Right lobe of liver (tissue), 6 donors: ENCODE measurements around the gene SOWAHA. TPM values are rescaled to one million over a fixed set of nuclear protein-coding genes. Genes with fewer than 3 reads are reported as not detected.

Experiments used
- ATAC-seq, 4 donors: fragments of 200-7000 bp; cut with Tn5 transposase; one replicate each; pipeline ENCODE4 v1.9.1; 2020; ENCODE audit warnings: mild to moderate bottlenecking in 4 of 4, moderate library complexity in 4 of 4
- DNase-seq, 3 donors: peaks; one replicate each; pipeline ENCODE4 v3.0.0-alpha.2; 2020
- H3K27ac ChIP-seq, 3 donors: fragments of 200-600 bp; one replicate each; pipeline ENCODE4 v1.8.0; 2022
- H3K27me3 ChIP-seq, 2 donors: fragments of 200-600 bp; one replicate each; pipeline ENCODE4 v1.8.0; 2022
- H3K36me3 ChIP-seq, 4 donors: fragments of 200-600 bp; sonication (generic) in 1 of 4; one replicate each; pipeline versions ENCODE4 v1.5.1 to v1.8.0; 2017 to 2022; ENCODE audit warnings: control low read depth in 1 of 4
- H3K4me1 ChIP-seq, 4 donors: fragments of 200-600 bp; sonication (generic) in 1 of 4; one replicate each; pipeline versions ENCODE4 v1.5.1 to v1.8.0; 2017 to 2022; ENCODE audit warnings: control low read depth in 1 of 4
- H3K4me3 ChIP-seq, 3 donors: fragments of 200-600 bp; one replicate each; pipeline ENCODE4 v1.8.0; 2022
- H3K9me3 ChIP-seq, 4 donors: fragments of 200-600 bp; sonication (generic) in 1 of 4; one replicate each; pipeline versions ENCODE4 v1.5.1 to v1.8.0; 2017 to 2022; ENCODE audit warnings: control low read depth in 1 of 4
- POLR2A ChIP-seq: fragments of 450-650 bp; IDR thresholded peaks from one replicate; pipeline ENCODE4 v1.6.1; 2017; ENCODE audit warnings: antibody characterized with exemption, mild to moderate bottlenecking
- WGBS: methylation state at CpG from one replicate; pipeline ENCODE4 v1.1.6; 2018; ENCODE audit warnings: low coverage, low lambda C conversion rate; ENCODE audit not compliant: insufficient coverage; ENCODE audit errors: missing lambda C conversion rate; 5-methylcytosine and 5-hydroxymethylcytosine counted together
- intact Hi-C, 2 donors: fragments of 100-400 bp; cut with DNase I; formaldehyde crosslinking; loops; one replicate each; pipeline versions ENCODE4 v1.11.2 to v1.14.1; 2022
- total RNA-seq, 6 experiments: library from RNA; depleted of rRNA in 2 of 6; stranded (reverse); fragments of >200 nt in 2 of 6; fragmentation: NEBNext Ultra II Directional in 3 of 6; extraction: Animal tissue kit (Norgen Biotek cat#: 25700) in 3 of 6; gene quantifications; one replicate each; pipeline versions ENCODE4 v1.1.0 to v1.2.4, GENCODE V29; 2016 to 2023
- TF ChIP-seq, protein P1 (sequence below), 4 donors: fragments of 200-600 bp in 3 of 4; fragments of 450-650 bp in 1 of 4; IDR thresholded peaks; one replicate each; pipeline versions ENCODE4 v1.5.1 to v1.8.0; 2016 to 2022; ENCODE audit warnings: antibody characterized with exemption in 4 of 4, mild to moderate bottlenecking in 2 of 4
- donor health status: DM: no; HTN: yes; CAD: no.
- donor health status: DM: no; HTN: no; CAD: no.
- donor health status: DM: no; HTN: no; CAD: no.
- donor health status: DM: no; HTN: yes; CAD: no.
- donor health status: DM: no; HTN: yes; CAD: no.

The SOWAHA gene
- total RNA-seq, 6 experiments from 2014 or later, result 0.95 to 4.7 (median 1.4) TPM

DNA sequence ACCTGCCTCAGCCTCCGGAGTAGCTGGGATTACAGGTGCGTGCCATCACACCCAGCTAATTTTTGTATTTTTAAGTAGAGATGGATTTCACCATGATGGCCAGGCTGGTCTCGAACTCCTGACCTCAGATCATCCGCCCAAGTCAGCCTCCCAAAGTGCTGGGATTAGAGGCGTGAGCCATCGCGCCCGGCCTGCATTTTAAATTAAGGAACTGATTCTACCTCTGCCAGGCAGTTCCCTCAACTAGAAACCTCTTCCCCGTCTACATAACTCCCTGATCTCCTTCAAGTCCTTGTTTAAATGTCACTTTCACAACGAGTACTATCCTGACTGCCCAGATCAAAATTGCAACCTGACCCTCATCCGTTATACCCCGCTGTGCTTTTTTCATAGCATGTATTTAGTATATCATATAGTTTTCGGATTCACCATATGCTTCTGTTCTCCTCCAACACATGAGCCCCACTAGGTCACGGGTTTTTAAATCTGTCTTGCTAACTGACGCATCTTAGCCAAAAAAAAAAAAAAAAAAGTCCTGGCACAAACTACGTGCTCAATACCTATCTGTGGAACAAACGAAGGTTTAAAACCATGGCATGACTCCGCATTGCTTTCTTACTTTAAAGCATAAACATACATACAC, 858 bp upstream of the SOWAHA start:
- Histone ChIP-seq H3K36me3 (no peaks in the 10 kb centered on the region), H3K27me3 (no peaks in the 10 kb centered on the region), H3K4me1 (peaks cover 0 to 22% (median 3%) of the 10 kb centered on the region in 4 donors), H3K27ac (no peak overlapping the region), H3K4me3 (no peak overlapping the region), H3K9me3 (no peaks in the 10 kb centered on the region)
- WGBS, result 48% methylated on average over 11 of the region's 18 CpGs
- intact Hi-C loops, result loop anchor here in 1 of 2 donors (10.0 kb wide), 1 partner anchor 57 kb away; no protein-coding TSS in a partner anchor
- ATAC-seq (no peak), DNase-seq (no peak)
- TF ChIP-seq, protein P1, sequence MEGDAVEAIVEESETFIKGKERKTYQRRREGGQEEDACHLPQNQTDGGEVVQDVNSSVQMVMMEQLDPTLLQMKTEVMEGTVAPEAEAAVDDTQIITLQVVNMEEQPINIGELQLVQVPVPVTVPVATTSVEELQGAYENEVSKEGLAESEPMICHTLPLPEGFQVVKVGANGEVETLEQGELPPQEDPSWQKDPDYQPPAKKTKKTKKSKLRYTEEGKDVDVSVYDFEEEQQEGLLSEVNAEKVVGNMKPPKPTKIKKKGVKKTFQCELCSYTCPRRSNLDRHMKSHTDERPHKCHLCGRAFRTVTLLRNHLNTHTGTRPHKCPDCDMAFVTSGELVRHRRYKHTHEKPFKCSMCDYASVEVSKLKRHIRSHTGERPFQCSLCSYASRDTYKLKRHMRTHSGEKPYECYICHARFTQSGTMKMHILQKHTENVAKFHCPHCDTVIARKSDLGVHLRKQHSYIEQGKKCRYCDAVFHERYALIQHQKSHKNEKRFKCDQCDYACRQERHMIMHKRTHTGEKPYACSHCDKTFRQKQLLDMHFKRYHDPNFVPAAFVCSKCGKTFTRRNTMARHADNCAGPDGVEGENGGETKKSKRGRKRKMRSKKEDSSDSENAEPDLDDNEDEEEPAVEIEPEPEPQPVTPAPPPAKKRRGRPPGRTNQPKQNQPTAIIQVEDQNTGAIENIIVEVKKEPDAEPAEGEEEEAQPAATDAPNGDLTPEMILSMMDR (IDR thresholded peaks at IDR 0.05), result no peak
- no peak for TF ChIP-seq POLR2A

DNA sequence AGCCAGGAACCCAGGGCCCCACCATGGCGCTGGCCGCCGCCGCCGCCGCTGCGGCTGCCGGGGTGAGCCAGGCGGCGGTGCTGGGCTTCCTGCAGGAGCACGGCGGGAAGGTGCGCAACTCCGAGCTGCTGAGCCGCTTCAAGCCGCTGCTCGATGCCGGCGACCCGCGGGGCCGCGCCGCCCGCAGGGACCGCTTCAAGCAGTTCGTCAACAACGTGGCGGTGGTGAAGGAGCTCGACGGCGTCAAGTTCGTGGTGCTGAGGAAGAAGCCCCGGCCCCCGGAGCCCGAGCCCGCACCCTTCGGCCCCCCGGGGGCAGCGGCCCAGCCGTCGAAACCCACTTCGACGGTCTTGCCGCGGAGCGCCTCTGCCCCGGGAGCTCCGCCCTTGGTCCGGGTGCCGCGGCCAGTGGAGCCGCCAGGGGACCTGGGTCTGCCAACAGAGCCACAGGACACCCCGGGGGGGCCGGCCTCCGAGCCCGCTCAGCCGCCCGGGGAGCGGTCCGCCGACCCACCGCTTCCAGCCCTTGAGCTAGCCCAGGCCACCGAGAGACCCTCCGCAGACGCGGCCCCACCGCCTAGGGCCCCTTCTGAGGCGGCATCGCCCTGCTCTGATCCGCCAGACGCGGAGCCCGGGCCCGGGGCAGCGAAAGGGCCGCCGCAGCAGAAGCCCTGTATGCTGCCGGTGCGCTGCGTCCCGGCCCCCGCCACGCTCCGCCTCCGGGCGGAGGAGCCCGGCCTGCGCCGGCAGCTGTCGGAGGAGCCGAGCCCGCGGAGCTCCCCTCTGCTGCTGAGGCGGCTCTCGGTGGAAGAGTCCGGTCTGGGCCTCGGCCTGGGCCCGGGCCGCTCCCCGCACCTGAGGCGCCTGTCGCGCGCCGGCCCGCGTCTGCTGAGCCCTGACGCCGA, 749 bp downstream of the SOWAHA start:
- Histone ChIP-seq H3K4me1 (peaks cover 0 to 8% (median 0%) of the 10 kb centered on the region in 4 donors), H3K27me3 (no peaks in the 10 kb centered on the region), H3K4me3 (peak overlapping the region in 2 of 3 donors; percentile 47 to 56), H3K36me3 (no peaks in the 10 kb centered on the region), H3K27ac (no peak overlapping the region), H3K9me3 (no peaks in the 10 kb centered on the region)
- peak; percentile 45 to 67 (median 50) for ATAC-seq
- 0% methylated on average over 2 of the region's 110 CpGs for WGBS
- intact Hi-C loops, result loop anchor here in 1 of 2 donors (10.0 kb wide), 1 partner anchor 59 kb away; no protein-coding TSS in a partner anchor
- TF ChIP-seq POLR2A, result no peak
- TF ChIP-seq, protein P1 (IDR thresholded peaks at IDR 0.05), result no peak
- peak in 1 of 3 donors; percentile 34 for DNase-seq

DNA sequence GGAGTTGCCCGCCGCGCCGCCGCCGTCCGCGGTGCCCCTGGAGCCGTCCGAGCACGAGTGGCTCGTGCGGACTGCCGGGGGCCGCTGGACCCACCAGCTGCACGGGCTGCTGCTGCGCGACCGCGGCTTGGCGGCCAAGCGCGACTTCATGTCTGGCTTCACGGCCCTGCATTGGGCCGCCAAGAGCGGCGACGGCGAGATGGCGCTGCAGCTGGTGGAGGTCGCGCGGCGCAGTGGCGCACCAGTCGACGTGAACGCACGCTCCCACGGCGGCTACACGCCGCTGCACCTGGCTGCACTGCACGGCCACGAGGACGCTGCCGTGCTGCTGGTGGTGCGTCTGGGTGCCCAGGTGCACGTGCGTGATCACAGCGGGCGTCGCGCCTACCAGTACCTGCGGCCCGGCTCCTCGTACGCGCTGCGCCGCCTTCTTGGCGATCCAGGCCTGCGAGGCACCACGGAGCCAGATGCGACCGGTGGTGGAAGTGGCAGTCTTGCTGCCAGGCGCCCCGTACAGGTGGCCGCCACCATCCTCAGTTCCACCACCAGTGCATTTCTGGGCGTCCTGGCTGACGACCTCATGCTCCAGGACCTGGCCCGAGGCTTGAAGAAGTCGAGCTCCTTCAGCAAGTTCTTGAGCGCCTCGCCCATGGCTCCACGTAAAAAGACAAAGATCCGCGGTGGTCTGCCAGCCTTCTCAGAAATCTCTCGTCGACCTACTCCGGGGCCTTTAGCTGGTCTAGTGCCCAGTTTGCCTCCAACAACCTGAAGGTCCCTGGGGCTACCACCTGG, 1.6 kb downstream of the SOWAHA start:
- intact Hi-C loops, result loop anchor here in 1 of 2 donors (10.0 kb wide), 1 partner anchor 60 kb away; no protein-coding TSS in a partner anchor
- no peak for TF ChIP-seq POLR2A
- TF ChIP-seq, protein P1 (IDR thresholded peaks at IDR 0.05), result no peak
- Histone ChIP-seq H3K4me3 (no peak overlapping the region), H3K27ac (no peak overlapping the region), H3K9me3 (no peaks in the 10 kb centered on the region), H3K4me1 (peaks cover 0 to 7% (median 0%) of the 10 kb centered on the region in 4 donors), H3K36me3 (no peaks in the 10 kb centered on the region), H3K27me3 (no peaks in the 10 kb centered on the region)
- no peak for ATAC-seq
- DNase-seq, result no peak
- WGBS, result 91% methylated on average over 7 of the region's 81 CpGs

DNA sequence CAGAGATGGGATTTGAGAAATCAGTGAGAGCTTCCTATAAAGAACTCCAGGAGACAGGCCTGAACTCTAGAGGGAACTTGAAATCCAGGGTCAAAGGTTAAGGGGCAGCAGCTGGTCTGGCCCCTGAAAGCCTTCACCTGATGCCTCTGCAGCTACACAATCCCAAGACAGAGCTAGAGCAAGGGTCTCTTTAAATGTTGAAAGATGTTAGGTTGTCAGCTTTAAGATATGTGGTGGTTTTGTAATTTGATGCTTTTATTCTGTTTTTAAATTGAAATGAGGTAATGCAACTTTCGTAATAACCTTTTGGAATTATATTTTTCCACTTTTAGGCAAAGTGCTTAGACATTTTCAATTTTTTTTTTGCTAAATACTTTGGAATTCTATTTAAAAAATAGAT, 2.4 kb downstream of the SOWAHA start:
- TF ChIP-seq, protein P1 (IDR thresholded peaks at IDR 0.05), result no peak
- Histone ChIP-seq H3K4me3 (no peak overlapping the region), H3K27me3 (no peaks in the 10 kb centered on the region), H3K27ac (no peak overlapping the region), H3K9me3 (no peaks in the 10 kb centered on the region), H3K36me3 (no peaks in the 10 kb centered on the region), H3K4me1 (peaks cover 0 to 5% (median 0%) of the 10 kb centered on the region in 4 donors)
- DNase-seq (no peak), ATAC-seq (no peak)
- intact Hi-C loops, result loop anchor here in 1 of 2 donors (10.0 kb wide), 1 partner anchor 61 kb away; no protein-coding TSS in a partner anchor
- WGBS, result 100% methylated on average over 1 of the region's 1 CpG
